Glomerular endothelial cell (primary cell): ENCODE data around the gene WDR45. TPM values are rescaled to one million over a fixed set of nuclear protein-coding genes. Genes with fewer than 3 reads are reported as not detected.

Experiments
- DNase-seq: peaks from one replicate; pipeline ENCODE4 v3.0.0-alpha.2; 2011; ENCODE audit warnings: low read depth, low spot score; ENCODE audit errors: extremely low read depth
- total RNA-seq: library from RNA; depleted of rRNA; stranded (reverse); fragments of >200 nt; gene quantifications from 2 replicates; pipeline ENCODE4 v1.2.3, GENCODE V29; 2015

Gene WDR45
- total RNA-seq, 1 donor from 2014 or later: 33.4 TPM

DNA sequence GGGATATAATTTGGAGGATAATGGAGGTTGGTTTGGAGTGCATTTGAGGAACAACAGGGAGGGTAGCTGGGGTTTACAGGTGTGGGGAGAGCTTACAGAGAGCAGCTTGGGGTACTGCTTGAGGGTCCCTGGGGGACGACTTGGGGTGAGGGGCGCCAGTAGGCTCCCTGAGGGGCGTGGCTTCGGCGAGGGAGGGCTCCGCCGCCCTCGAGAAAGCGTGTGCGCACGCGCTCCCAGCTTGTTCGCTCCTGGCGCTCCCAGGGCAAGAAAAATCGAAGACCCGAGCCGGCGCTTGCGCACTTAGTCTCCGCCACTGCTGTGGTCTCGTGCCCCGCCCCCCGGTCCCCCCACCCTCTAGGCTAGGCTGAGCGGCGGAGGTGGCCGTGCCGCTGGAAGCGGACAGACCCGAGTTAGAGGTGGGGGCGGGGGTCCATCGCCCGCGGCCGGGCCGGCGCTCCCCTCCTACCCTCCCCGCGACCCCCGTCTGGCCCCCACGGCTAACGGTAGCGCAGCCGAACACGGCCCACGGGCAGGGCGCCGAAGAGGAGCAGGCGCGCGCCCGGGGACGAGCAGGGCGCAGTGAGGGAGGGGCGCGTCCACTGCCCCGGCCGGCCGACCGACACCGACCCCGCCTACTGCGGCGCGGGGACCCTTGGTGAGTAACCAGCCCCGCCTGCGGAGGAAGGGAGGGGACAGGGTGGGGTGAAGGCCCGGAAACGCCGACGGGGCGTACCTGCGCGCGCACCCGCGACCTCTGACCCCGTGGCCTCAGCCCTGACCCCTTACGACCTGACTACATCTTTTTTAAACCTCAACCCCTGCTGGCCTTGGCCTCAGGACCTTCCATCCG is 26.2 kb downstream of the WDR45 start:
- no peak for DNase-seq

DNA sequence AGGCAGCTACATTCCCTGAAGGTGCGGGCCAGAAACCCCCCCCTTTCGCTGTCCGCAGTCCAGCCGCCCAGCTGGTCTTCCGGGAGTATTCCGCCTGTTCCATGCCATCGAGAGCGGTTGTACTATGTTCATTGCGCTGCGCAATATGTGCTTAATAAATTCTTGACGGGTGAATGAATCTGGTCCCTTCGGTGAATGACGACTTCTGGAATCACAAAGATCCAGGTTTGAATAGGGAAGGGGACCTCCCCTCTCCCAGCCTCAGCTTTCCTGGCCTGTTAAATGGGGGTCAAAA is 35.8 kb downstream of the WDR45 start:
- no peak for DNase-seq

DNA sequence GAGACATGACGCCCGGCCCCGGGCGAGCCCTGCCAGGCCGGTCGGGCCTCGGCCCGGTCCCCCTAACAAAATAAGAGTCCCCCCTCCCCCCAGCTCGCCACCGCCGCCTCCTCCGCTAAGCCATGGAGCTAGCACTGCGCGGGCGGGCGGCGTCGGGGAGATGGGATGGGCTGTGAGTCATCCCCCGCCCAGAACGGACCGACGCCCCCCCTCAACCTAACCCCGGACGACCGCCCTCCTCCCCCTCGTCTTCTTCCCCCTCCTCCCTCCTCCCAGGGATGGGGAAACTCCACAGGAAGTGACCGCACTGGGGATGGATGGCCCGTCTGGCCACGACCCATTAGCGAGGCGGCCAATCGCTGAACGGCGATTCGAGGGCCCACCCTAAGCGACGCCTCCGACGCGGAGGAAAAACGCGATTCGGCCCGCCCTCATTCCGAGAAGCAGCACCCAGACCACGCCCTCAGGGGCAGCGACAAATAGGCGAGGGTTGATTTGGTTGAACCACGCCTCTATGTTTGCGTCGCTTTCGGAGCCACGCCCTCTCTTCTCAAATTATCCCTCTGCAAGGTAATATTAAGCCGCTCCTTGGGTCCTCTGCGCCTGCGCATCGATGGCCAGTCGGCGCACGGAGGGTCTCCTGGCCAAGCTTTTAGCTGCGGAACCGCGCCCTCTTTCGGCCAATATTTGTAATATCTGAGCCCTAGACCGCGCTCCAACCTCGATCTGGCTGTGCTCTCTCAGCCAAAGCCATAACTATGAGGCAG is 36.3 kb downstream of the WDR45 start, which contains the start of gene TFE3:
Gene TFE3 (minus strand): TSS at position 138 of the 767 bp plus-strand sequence. CDS start 131 bp downstream, at position 7.
- DNase-seq: peak; percentile 88

DNA sequence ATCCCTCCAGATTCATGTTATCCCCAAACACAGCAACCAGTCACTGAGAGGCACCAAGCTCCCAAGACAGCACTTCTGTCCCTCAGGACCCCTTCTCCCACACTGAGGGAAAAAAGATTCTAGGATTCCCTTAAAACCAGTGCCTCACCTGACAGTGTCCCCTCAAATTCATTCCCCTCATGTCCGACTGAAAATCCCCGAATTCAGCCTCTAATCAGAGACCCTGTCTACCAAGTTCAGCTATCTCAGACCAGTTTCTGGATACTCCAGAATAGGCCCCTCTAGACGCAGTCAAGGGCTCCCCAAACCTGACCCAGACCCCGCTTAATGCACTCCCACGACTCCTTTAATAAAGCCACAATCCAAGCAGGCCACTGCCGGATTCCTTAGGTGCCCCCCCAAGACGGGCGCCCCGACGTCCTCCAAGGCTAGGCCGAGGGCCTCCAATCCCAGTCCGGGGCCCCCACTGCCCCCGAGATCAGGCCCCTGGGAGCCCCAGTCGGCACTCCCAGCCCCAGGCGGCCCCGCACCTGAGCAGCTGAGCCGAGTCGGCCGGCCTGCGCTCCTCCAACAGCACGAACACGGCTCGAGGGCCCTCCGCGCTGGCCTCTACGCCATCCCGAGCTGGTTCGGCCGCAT is 37.0 kb downstream of the WDR45 start:
- no peak for DNase-seq

DNA sequence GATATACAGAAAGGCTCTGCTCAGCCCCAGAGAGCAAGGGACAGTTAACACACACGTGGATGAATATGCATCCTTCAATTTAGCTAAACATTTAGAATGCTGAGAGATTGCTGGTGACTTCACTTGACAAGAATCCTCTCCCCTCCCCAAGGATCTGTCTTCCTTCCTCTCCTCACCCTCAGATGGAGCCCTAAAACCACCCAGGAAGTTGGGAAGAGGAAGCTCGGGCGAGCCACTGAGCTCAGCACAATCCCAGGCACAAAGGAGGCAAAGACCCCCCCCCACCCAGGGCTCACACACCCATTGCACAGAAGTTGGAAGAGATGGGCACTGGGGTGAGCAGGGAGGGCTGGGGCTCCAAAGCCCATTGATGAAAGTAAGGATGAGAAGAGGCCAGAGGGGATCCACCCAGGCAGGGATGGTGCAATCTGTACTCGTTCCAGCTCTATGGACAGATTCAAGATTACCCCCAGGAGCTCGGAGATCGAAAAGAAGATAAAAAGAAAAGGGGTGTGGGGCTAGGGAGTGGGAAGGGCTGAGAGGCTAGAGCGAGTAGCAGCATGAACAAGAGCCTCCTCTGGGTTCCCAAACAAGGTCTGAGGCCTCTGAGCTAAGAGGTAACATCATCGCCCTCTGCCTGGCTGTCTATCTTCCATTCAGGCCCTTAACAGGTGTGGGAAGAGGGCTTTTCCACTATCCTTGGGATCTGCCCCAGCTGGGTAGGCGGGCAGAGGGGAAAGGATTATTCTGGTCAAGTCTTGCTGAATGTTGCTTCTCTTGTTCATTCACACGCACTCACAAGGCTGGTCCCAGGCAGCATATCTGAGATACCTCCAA is 37.7 kb downstream of the WDR45 start:
- DNase-seq: no peak

DNA sequence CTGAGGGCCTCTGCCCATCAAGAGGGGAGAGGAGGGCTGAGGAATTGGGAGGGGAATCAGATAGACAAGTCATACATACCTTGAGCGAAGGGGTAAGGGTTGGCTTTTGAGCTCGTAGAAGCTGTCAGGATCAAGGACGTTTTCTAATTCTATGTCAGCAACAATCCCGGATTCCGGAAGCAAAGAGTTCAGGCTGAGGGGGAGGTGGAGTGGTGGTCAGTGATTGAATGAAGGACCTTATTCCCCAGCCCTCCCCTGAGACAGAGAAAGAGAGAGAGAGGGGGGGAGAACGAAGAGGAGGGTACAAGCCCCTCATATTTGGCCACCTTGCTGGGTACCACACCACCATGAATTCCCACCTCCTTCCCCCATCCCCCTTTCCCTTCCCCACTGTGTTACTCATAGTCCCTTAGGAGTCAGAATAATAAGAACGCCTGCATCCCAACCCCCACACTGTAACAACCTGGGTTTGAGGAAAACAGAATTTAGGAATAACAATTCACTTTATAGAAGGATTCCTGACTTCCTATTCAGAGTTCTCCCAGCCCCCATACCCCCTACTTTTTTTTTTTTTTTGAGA is 39.2 kb downstream of the WDR45 start:
- no peak for DNase-seq

DNA sequence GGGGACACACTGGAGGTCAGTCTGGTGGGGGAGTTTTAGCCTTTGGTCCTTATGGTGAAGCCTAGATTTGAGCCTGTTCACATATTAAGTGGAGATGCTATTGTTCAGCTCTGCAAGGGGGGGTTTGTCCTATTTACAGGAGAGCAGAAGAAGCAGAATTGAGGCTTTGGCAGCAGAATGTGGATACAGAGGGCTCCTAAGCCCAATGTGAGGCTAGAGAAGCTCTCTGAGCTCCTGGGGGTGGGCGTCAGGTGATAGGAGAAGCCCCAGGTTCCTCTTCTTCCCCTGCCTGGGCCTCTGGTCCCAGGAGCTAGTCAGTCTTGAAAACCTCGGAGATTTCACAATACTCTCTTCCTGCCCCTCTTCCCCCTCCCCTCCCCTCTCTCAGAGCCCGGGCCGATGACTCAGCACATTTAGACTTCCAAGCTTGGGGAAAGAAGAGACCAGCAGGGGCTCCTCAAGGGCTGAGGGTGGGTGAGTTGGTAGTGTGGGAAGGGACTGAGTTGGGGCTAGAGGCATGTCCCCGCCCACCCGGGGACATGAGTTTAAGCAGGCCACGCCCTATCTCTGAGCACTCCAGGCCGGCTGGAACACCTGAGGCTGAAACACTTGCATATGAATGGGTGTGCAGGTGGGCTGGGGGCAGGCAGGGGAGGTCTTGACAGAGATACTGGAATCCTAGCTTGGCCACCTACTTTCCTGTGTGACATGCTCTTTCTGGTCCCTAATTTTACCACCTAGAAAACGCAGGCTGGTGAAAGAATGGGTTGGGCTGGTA is 39.9 kb downstream of the WDR45 start:
- DNase-seq: peak; percentile 45

DNA sequence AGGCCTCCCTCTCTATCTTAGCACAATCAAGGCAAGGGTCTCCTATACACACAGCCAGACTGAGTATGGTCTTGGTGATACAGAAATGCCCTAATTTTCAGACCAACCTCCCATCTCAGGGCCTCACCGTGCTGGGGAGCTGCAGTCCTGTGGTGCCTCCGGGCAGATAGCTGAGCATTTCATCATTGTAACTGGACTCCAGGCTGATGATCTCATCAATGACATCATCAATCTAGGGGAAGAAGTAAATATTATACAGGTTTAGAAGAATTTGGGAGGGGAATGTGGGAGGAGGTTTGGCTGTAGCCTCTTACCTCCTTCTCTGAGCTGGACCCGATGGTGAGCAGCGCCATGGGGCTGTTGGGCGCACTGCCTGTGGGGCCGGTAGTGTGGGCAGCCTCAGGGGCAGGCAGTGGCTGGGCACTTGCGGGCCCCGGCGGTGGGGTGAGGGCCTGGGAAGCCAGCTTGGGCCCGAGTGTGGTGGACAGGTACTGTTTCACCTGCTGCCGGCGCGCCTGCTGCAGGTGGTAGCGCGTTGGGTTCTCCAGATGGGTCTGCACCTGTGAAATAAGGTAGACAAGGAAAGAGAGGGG is 41.7 kb downstream of the WDR45 start:
- no peak for DNase-seq

DNA sequence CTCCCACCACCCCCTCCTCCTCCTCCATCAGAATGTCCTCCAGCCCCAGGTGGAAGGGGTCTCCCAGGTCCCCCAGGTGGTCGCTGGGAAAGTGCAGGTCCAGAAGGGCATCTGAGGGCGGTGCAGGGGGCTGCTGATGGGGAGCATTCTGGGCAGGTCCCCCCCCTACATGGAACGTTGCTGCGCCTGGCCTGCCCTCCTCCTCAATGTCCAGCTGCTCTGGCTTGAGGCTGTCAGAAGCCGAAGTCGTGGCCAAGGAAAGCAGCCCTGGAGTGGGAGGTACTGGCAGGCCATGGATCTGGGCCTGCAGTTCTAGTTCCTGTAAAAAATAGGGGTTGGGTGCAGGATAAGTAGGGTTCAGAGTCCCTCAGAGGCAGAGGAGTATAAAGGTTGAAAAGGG is 49.4 kb downstream of the WDR45 start:
- no peak for DNase-seq

DNA sequence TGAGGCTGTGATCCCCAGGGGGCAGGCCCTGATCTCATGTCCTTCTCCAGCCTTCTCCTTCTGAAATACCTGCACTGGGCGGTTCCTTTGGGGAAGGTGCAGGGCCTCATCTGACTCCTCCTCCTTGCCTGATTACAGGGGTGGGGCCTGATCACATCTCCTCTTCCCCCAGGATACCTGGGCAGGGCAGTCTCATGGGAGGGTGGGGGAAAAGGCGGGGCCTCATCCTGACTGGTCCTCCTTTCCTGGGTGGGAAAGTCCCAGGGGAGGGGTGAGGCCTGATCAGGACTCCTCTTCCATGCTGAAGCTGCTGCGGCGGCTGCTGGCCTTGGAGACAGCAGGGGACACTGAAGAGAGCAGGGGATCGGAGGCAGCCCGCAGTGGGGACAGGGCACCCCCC is 49.8 kb downstream of the WDR45 start:
- no peak for DNase-seq

Other genes with a start within 250 kb of the WDR45 start
- 1.5 and 8.9 TPM in 2 replicates for gene PCSK1N, start 244.3 kb downstream of the WDR45 start, total RNA-seq
- 32.7 and 34.2 TPM in 2 replicates for gene TIMM17B, start 182.1 kb downstream of the WDR45 start, total RNA-seq
- 51.3 and 57.9 TPM in 2 replicates for gene PQBP1, start 182.0 kb downstream of the WDR45 start, total RNA-seq
- gene SLC35A2, start 168.2 kb downstream of the WDR45 start, total RNA-seq: 14.1 and 27.3 TPM in 2 replicates
- gene PIM2, start 160.9 kb downstream of the WDR45 start, total RNA-seq: 5.3 TPM in 2 replicates
- 43.6 and 53.3 TPM in 2 replicates for gene OTUD5, start 122.3 kb downstream of the WDR45 start, total RNA-seq
- gene KCND1, start 108.0 kb downstream of the WDR45 start, total RNA-seq: 0.78 and 1.3 TPM in 2 replicates
- gene GRIPAP1, start 77.6 kb downstream of the WDR45 start, total RNA-seq: 24.4 and 38.2 TPM in 2 replicates
- 50.1 and 72.2 TPM in 2 replicates for gene TFE3, start 36.5 kb downstream of the WDR45 start, total RNA-seq
- 2.3 and 5.7 TPM in 2 replicates for gene CCDC120, start 20.9 kb downstream of the WDR45 start, total RNA-seq
- 14.1 and 34.1 TPM in 2 replicates for gene PRAF2, start 5.9 kb downstream of the WDR45 start, total RNA-seq
- 21.0 and 32.6 TPM in 2 replicates for gene GPKOW, start 43.8 kb upstream of the WDR45 start, total RNA-seq
- gene MAGIX, start 82.9 kb upstream of the WDR45 start, total RNA-seq: 1.2 and 1.4 TPM in 2 replicates
- gene PLP2, start 92.0 kb upstream of the WDR45 start, total RNA-seq: 50.4 and 50.9 TPM in 2 replicates
- gene PRICKLE3, start 106.5 kb upstream of the WDR45 start, total RNA-seq: 8.1 and 15.6 TPM in 2 replicates
- gene SYP, start 120.3 kb upstream of the WDR45 start, total RNA-seq: 0.18 TPM in 1 of 2 replicates, not detected in the other
- gene CACNA1F, start 153.5 kb upstream of the WDR45 start, total RNA-seq: under 0.01 TPM in 1 of 2 replicates, not detected in the other
- 19.5 and 22.1 TPM in 2 replicates for gene CCDC22, start 155.6 kb upstream of the WDR45 start, total RNA-seq
- gene FOXP3, start 184.8 kb upstream of the WDR45 start, total RNA-seq: not detected in 2 replicates
- 5.7 and 7.2 TPM in 2 replicates for gene PPP1R3F, start 189.9 kb upstream of the WDR45 start, total RNA-seq
- not detected in 2 replicates for gene GAGE10, start 223.8 kb upstream of the WDR45 start, total RNA-seq
- not detected in 2 replicates for gene GAGE12J, start 242.2 kb upstream of the WDR45 start, total RNA-seq